GM06990 (cell line): ENCODE measurements around the gene MAP6D1.

Source experiments
- DNase-seq: peaks from one replicate; pipeline ENCODE4 v3.0.0-alpha.2; 2011; ENCODE audit not compliant: insufficient read length; ENCODE audit errors: extremely low read depth
- H3K27me3 ChIP-seq: replicated peaks from 2 replicates; pipeline ENCODE4 v1.6.0; 2011; ENCODE audit warnings: low read length; ENCODE audit not compliant: control insufficient read depth, insufficient read depth
- H3K36me3 ChIP-seq: 2 replicates; pipeline ENCODE4 v1.5.1; 2011; ENCODE audit warnings: low read length; ENCODE audit not compliant: control insufficient read depth, insufficient read depth
- H3K4me3 ChIP-seq: replicated peaks from 2 replicates; pipeline ENCODE4 v1.5.1; 2011; ENCODE audit warnings: low read depth, mild to moderate bottlenecking, control low read depth, low read length
- CTCF ChIP-seq: IDR thresholded peaks from 2 replicates; pipeline ENCODE4 v1.5.1; 2011; ENCODE audit warnings: low read length, control low read depth, mild to moderate bottlenecking, inconsistent platforms; ENCODE audit not compliant: insufficient read depth, poor library complexity, severe bottlenecking

MAP6D1 gene

GRCh38 chr3:183811638-183812037, 13.7 kb downstream of the MAP6D1 start:
- H3K36me3 ChIP-seq: peaks cover 25% of the 10 kb centered on the region
- no peak for DNase-seq
- TF ChIP-seq CTCF: no peak
- no peak overlapping the region for H3K4me3 ChIP-seq
- H3K27me3 ChIP-seq: no peaks in the 10 kb centered on the region

GRCh38 chr3:183810643-183811594, 14.5 kb downstream of the MAP6D1 start:
- no peak overlapping the region for H3K4me3 ChIP-seq
- DNase-seq: no peak
- no peak for TF ChIP-seq CTCF
- H3K36me3 ChIP-seq: peaks cover 25% of the 10 kb centered on the region
- H3K27me3 ChIP-seq: no peaks in the 10 kb centered on the region

- Histone ChIP-seq H3K4me3 (no peak overlapping the region), H3K36me3 (peaks cover 30% of the 10 kb centered on the region), H3K27me3 (no peaks in the 10 kb centered on the region)
- no peak for TF ChIP-seq CTCF
- no peak for DNase-seq
These were observed 16.1 kb downstream of the MAP6D1 start for GRCh38 chr3:183809270-183809669.

- no peaks in the 10 kb centered on the region for H3K27me3 ChIP-seq
- H3K36me3 ChIP-seq: peaks cover 35% of the 10 kb centered on the region
- DNase-seq: no peak
- no peak for TF ChIP-seq CTCF
- no peak overlapping the region for H3K4me3 ChIP-seq
These were observed 17.0 kb downstream of the MAP6D1 start for GRCh38 chr3:183808355-183808754.

GRCh38 chr3:183807881-183808280, 17.5 kb downstream of the MAP6D1 start:
- DNase-seq: no peak
- H3K4me3 ChIP-seq: no peak overlapping the region
- peaks cover 36% of the 10 kb centered on the region for H3K36me3 ChIP-seq
- TF ChIP-seq CTCF: no peak
- no peaks in the 10 kb centered on the region for H3K27me3 ChIP-seq
